Stimulated activated CD4-positive, alpha-beta T cell treated with anti-CD3 and anti-CD28 coated beads, TNF-alpha, amount 100 ng/mL, for 24 hours (primary cell): Measurements from ENCODE around the gene FXR2.
"Not testable (repeated sequence)": the region's sequence is repeated elsewhere in the genome, so short reads cannot be mapped to it uniquely, and the experiment has no call there.

Source experiments
- DNase-seq, 3 experiments: peaks; one replicate each; pipeline ENCODE4 v3.0.0-alpha.2; 2020; ENCODE audit warnings: low read depth in 3 of 3

The FXR2 gene

GRCh38 chr17:7614425-7615264 lies at the start of gene FXR2:
Gene FXR2, minus strand, starts transcription at chr17:7614897. Its CDS starts 365 bp downstream, at chr17:7614532.
- DNase-seq = peak; percentile 99 to 100 (median 99)

- DNase-seq = no peak
These were observed 42.4 kb upstream of the FXR2 start for GRCh38 chr17:7656958-7657609.

DNA sequence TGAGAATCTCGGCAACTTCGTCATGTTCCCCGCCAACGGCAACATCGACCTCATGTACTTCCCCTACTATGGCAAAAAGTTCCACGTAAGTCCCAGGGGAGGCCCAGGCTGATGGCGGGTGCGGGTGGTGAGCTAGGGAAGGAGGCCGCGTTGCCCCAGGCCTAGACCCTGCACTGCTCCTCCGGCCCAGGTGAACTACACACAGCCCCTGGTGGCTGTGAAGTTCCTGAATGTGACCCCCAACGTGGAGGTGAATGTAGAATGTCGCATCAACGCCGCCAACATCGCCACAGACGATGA lies 40.8 kb upstream of the FXR2 start:
- no peak for DNase-seq

- no peak for DNase-seq
These were observed 40.3 kb upstream of the FXR2 start for GRCh38 chr17:7654832-7655540.

DNA sequence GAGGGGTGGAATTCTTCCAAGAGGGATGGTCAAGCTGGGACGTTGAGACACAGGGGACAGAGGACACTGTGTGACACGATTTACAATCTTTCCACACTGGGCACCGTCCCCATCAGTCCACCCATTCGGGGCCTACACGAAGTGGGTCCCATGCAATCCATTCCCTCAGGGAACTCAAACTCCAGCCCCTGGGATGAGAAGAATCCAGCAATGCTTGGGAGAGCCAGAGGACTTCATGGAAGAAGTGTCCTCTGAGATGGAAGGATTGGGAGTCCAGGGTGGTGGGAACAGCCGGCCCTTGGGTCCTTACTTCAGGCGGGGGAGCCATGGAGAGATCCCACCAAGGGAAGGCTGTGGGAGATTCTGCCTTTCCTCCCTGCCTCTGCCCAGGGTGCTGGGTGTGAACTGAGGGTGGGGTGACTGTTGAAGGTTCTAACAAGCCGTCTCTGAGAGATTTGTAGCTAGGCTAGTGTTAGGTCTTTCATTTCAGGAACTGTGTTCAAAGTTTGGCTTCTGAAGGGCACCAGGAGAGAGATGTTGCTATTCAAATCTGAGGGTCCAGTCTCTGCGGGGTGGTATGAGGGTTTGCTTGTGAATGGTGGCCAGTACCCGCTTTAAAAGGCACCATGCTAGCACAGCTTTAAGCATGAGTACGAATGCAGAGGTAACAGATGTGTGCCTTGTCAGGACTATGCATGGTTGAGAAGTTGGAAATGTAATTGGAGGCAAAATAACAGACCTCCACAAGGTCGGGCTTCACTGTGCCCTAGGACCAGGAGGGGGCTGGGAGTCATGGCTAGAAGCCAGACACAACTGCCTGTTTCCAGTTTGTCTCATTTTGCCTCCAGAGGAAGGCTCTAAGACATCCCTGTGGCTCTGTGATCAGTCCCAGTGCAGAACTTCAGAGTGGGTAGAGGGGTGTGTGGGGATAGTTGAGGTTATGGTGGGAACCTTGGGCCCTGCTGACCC lies 38.0 kb upstream of the FXR2 start:
- no peak for DNase-seq

GRCh38 chr17:7651665-7652387 lies 37.1 kb upstream of the FXR2 start:
- DNase-seq = no peak

DNA sequence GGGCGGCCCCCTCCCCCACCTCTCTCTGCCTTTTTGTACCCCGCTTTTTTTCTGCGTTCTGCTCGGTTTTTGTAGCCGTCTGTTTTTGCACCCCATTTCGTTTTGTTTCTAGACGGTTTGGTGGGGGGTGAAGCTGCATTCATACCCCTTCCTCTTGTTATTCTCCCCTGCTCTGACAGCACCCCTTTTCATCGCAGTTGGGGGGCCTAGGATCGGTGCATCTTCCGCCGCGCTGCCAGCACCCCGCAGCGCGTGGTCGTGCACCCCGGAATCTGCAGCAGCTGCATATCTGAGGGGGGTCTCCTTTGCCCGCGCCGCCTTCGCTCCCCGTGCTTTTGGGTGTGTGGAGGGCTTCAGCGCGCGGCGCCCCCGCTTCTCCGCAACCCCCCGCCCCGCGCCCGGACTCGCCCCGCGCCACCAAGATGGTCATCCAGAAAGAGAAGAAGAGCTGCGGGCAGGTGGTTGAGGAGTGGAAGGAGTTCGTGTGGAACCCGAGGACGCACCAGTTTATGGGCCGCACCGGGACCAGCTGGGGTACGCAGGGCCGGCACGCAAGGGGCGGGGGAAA lies 36.5 kb upstream of the FXR2 start:
- DNase-seq = no peak

- peak; percentile 38 to 71 (median 45) for DNase-seq
These were observed 35.9 kb upstream of the FXR2 start, which contains the start of gene ATP1B2 for GRCh38 chr17:7650509-7651096. Gene ATP1B2, plus strand, starts transcription at chr17:7650926. Its CDS starts 593 bp downstream, at chr17:7651519.

DNA sequence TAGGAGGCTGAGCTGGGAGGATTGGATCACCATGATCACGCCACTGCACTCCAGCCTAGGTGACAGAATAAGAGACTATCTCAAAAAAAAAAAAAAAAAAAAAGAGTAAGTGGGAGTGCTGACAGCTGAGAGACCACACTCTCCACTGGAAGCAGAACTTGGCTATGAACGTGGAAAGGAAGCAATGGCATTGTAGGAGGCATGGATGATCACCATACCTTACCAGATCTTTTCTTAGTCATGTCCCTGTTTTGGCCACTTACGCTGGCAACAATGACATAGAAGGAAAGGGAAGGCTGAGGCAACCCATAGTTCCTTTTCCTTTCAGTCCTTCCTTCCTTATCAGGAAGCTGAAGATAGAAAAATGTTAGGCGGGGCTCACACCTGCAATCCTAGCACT lies 32.3 kb upstream of the FXR2 start:
- DNase-seq = no peak

GRCh38 chr17:7646457-7646856 lies 31.8 kb upstream of the FXR2 start:
- DNase-seq = no peak

DNA sequence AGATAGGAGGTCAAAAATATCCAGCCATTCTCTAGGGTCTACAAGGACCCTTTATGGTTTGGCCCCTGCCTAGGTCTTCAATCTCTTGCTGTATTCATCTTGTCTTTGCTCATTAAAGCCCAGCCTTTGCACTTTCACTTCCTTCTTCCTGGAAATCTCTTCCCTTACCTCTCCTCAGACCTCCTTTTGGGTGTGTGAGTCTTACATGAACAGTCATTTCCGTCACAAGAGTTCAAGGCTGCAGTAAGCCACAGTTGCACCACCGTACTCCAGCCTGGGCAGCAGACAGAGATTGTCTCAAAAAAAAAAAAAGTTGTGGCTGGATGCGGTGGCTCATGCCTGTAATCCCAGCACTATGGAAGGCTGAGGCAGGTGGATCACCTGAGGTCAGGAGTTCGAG lies 30.1 kb upstream of the FXR2 start:
- DNase-seq = no peak

DNA sequence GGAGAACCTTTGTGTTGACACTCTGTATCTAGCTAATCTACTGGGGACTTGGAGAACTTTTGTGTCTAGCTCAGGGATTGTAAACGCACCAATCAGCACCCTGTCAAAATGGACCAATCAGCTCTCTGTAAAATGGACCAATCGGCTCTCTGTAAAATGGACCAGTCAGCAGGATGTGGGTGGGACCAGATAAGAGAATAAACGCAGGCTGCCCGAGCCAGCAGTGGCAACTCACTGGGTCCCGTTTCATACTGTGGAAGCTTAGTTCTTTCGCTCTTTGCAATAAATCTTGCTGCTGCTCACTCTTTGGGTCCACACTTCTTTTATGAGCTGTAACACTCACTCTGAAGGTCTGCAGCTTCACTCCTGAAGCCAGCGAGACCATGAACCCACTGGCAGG lies 26.9 kb upstream of the FXR2 start:
- DNase-seq = not testable (repeated sequence)

DNA sequence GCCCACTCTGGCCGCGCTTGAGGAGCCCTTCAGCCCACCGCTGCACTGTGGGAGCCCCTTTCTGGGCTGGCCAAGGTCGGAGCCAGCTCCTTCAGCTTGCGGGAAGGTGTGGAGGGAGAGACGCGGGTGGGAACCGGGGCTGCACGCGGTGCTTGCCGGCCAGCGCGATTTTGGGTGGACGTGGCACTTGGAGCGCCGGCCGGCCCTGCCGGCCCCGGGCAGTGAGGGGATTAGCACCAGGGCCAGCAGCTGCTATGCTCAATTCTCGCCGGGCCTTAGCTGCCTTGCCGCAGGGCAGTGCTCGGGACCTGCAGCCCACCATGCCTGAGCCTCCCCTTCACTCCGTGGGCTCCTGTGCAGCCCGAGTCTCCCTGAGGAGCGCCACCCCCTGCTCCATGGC lies 26.1 kb upstream of the FXR2 start:
- no peak for DNase-seq

DNA sequence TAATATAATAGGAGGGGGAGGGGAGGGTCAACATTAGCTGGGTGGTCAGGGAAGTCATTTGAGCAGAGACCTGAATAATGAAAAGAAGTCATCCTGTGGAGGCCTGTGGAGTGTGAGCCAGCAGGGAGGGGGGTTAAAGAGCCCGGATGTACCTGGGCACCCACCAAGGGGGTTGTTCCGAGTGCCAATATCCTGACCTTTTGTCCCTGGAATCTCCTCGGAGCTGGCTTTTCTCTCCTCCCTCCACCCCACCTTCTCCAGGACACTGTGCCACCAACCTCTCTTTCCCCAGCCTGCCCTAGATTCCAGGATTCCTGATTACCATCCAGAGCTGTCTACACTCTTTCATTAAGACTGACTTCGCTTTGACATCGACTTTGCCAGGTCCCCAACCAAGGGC lies 21.5 kb upstream of the FXR2 start:
- DNase-seq = no peak

GRCh38 chr17:7634384-7634783 lies 19.7 kb upstream of the FXR2 start:
- peak in 1 of 3 experiments; percentile 12 for DNase-seq

GRCh38 chr17:7633093-7633492 lies 18.4 kb upstream of the FXR2 start:
- DNase-seq = no peak

GRCh38 chr17:7632492-7632894 lies 17.8 kb upstream of the FXR2 start:
- DNase-seq = no peak

DNA sequence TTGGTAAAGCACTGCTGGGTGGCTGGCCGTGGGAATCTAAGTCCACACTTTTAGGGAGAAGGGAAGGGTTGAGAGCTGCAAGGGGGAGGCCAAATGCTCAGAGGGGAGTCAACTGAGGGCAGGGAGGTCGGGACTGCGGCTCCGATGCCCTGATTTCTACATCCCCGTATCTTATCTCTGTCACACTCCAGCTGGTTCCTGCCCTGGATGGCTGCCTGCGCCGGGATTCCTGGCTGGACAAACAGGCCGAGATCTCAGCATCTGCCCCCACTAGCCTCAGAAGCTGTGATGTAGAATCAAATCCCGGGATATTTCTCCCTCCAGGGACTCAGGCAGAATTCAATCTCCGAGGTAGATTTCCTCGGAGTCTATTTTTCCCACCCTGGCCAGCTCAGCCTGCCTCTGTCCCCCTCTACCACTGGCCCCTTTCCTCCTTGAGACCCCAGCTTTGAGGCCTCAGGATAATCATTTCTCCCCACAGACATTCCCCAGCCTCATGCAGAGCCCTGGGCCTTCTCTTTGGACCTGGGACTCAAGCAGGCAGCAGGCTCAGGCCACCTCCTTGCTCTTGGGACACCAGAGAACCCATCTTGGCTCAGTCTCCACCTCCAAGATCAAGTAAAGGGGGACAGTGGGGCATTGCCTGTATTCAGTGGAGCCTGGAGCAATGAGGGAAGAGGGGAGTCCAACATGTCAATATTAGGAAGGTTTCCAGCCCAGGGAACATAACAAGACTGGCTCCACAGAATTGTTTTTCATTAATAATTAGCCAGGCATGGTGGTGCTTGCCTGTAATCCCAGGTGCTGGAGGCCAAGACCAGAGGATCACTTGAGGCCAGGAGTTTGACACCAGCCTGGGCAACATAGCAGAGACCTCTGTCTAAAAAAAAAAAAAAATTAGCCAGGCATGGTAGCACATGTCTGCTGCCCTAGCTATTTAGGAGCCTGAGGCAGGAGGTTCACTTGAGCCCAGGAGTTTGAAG lies 17.0 kb upstream of the FXR2 start:
- DNase-seq = no peak
